Transverse colon (tissue), 1 donor: ENCODE measurements around the gene FLYWCH1.

Experiments
- EP300 ChIP-seq: sonication (generic); formaldehyde crosslinking; IDR thresholded peaks from one replicate; pipeline ENCODE4 v1.6.1; 2017; ENCODE audit warnings: antibody characterized with exemption, low read depth
- POLR2A ChIP-seq: fragments of 450-650 bp; IDR thresholded peaks from one replicate; pipeline ENCODE4 v1.6.1; 2016; ENCODE audit warnings: antibody characterized with exemption, mild to moderate bottlenecking, moderate library complexity

GRCh38 chr16:2979669-2980226 is 68.0 kb downstream of the FLYWCH1 start:
- TF ChIP-seq POLR2A (no peak), EP300 (no peak)
